Bronchial epithelial cell (primary cell): ENCODE results near the gene CHCHD6. TPM values are rescaled to one million over a fixed set of nuclear protein-coding genes. Genes with fewer than 3 reads are reported as not detected.

Source experiments
- DNase-seq: peaks from one replicate; pipeline ENCODE4 v3.0.0-alpha.2; 2010; ENCODE audit warnings: low read depth
- FAIRE-seq: peaks from 2 replicates; lab custom pipeline; 2011; peaks lifted over from hg19 to GRCh38; lab: Jason Lieb, UNC
- H3K27me3 ChIP-seq: 2 replicates; pipeline ENCODE4 v1.5.1; 2011; ENCODE audit warnings: low read length; ENCODE audit not compliant: control insufficient read depth, insufficient read depth
- H3K36me3 ChIP-seq: 2 replicates; pipeline ENCODE4 v1.5.1; 2011; ENCODE audit warnings: low read length; ENCODE audit not compliant: control insufficient read depth, insufficient read depth
- H3K4me3 ChIP-seq: 2 replicates; pipeline ENCODE4 v1.5.1; 2011; ENCODE audit warnings: mild to moderate bottlenecking, low read depth, low read length, control low read depth
- CTCF ChIP-seq: IDR thresholded peaks from 2 replicates; pipeline ENCODE4 v1.5.1; 2011; ENCODE audit warnings: mild to moderate bottlenecking, moderate library complexity, low read length, control low read depth, inconsistent platforms; ENCODE audit not compliant: insufficient read depth, severe bottlenecking
- total RNA-seq: library from RNA; depleted of rRNA; stranded (reverse); fragments of >200 nt; gene quantifications from 2 replicates; pipeline ENCODE4 v1.2.1, GENCODE V29; 2014

Gene CHCHD6
- total RNA-seq, 1 donor from 2014 or later = 25.5 TPM

GRCh38 chr3:126923895-126924294 lies 219.9 kb downstream of the CHCHD6 start:
- TF ChIP-seq CTCF = no peak
- FAIRE-seq (no peak), DNase-seq (no peak)
- peaks cover 1% of the 10 kb centered on the region for H3K36me3 ChIP-seq
- H3K4me3 ChIP-seq = no peak overlapping the region
- H3K27me3 ChIP-seq = no peaks in the 10 kb centered on the region

- DNase-seq (no peak), FAIRE-seq (no peak)
- H3K36me3 ChIP-seq = peaks cover 1% of the 10 kb centered on the region
- no peaks in the 10 kb centered on the region for H3K27me3 ChIP-seq
- no peak for TF ChIP-seq CTCF
- H3K4me3 ChIP-seq = no peak overlapping the region
Observed at GRCh38 chr3:126924458-126924857, 220.4 kb downstream of the CHCHD6 start.

GRCh38 chr3:126925411-126926171 lies 221.6 kb downstream of the CHCHD6 start:
- Histone ChIP-seq H3K27me3 (no peaks in the 10 kb centered on the region), H3K36me3 (peaks cover 1% of the 10 kb centered on the region), H3K4me3 (no peak overlapping the region)
- DNase-seq = no peak
- no peak for FAIRE-seq
- no peak for TF ChIP-seq CTCF

DNA sequence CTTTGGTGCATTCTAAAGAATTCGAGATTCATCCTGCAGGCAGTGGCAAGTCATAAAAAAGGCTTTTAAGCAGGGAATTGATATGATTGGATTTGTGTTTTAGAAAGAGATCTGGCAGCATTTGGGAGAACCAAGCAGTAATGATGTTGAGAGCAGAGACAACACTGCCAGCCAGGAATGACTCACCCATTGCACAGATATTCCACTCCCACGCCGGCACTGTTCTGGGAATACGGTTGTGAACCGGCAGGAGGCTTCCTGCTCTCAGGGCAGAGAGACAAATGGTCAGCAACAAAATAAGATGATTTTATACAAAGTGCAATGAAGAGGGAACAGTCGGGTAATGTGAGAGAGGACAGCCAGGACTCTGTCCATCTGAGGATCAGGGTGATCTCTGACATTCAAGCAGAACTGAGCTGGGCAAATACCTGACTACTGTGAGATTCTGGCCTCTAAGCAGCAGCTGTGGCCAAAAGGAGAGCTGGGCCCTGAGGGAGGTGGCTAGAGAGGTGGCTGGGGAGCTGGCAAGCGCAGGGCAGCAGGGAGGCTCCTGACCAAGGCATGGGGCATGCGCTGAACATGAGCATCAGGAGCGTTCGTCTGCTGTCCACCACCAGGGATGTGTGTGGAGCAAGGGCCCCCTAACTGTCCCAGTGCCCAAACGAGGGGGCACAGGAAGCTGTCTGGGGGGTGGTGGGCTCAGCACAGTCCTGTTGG lies 222.8 kb downstream of the CHCHD6 start:
- peak; percentile 94 for FAIRE-seq
- Histone ChIP-seq H3K4me3 (no peak overlapping the region), H3K36me3 (peaks cover 1% of the 10 kb centered on the region), H3K27me3 (no peaks in the 10 kb centered on the region)
- peak; percentile 32 for TF ChIP-seq CTCF
- DNase-seq = peak; percentile 78

DNA sequence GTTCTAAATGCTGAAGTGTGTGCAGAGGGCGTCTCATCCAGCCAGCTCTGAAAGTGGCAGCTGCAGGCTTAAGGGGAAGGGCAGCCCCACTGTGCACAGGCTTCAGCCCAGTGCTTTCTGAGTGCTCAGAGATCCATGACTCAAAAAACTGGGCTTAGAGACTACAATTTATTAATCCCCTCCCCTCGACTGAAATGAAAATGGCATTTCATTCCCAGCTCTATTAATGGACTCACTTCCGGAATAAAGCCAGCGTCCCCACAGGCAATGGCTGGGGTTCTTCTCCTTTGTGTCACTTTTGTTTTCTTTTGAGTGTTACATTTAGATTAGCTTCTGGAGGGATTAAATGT lies 223.3 kb downstream of the CHCHD6 start:
- Histone ChIP-seq H3K27me3 (no peaks in the 10 kb centered on the region), H3K36me3 (no peaks in the 10 kb centered on the region), H3K4me3 (no peak overlapping the region)
- DNase-seq (no peak), FAIRE-seq (no peak)
- no peak for TF ChIP-seq CTCF

GRCh38 chr3:126927846-126928245 lies 223.8 kb downstream of the CHCHD6 start:
- H3K36me3 ChIP-seq = no peaks in the 10 kb centered on the region
- DNase-seq (no peak), FAIRE-seq (no peak)
- H3K27me3 ChIP-seq = no peaks in the 10 kb centered on the region
- H3K4me3 ChIP-seq = no peak overlapping the region
- no peak for TF ChIP-seq CTCF
